Upper lobe of right lung (tissue), 1 donor: Measurements from ENCODE around the gene AKR7A2. TPM values are rescaled to one million over a fixed set of nuclear protein-coding genes. Genes with fewer than 3 reads are reported as not detected.

Experiments used
- ATAC-seq: fragments of 200-7000 bp; cut with Tn5 transposase; one replicate; pipeline ENCODE4 v1.9.1; 2020; ENCODE audit warnings: mild to moderate bottlenecking, moderate library complexity
- DNase-seq: peaks from one replicate; pipeline ENCODE4 v3.0.0-alpha.2; 2020
- H3K27ac ChIP-seq: fragments of 200-600 bp; one replicate; pipeline ENCODE4 v1.8.0; 2022
- H3K27me3 ChIP-seq: fragments of 200-600 bp; one replicate; pipeline ENCODE4 v1.8.0; 2022; ENCODE audit warnings: mild to moderate bottlenecking
- H3K36me3 ChIP-seq: fragments of 200-600 bp; one replicate; pipeline ENCODE4 v1.8.0; 2022
- H3K4me1 ChIP-seq: fragments of 200-600 bp; one replicate; pipeline ENCODE4 v1.8.0; 2022
- H3K4me3 ChIP-seq: fragments of 200-600 bp; one replicate; pipeline ENCODE4 v1.8.0; 2022; ENCODE audit warnings: mild to moderate bottlenecking
- H3K9me3 ChIP-seq: fragments of 200-600 bp; one replicate; pipeline ENCODE4 v1.8.0; 2022
- intact Hi-C: fragments of 100-400 bp; cut with DNase I; formaldehyde crosslinking; loops from one replicate; pipeline ENCODE4 v1.11.0; 2022
- total RNA-seq: library from RNA; stranded (reverse); fragmentation: NEBNext Ultra II Directional; extraction: Animal tissue kit (Norgen Biotek cat#: 25700); gene quantifications from one replicate; pipeline ENCODE4 v1.2.1, GENCODE V29; 2021
- TF ChIP-seq, protein P1 (sequence below): fragments of 200-600 bp; IDR thresholded peaks from one replicate; pipeline ENCODE4 v1.8.0; 2022; ENCODE audit warnings: antibody characterized with exemption
- donor health status: DM: no; HTN: yes; CAD: no; lungs with severe emphysema.

The AKR7A2 gene
- total RNA-seq, 1 donor from 2014 or later = 39.1 TPM

DNA sequence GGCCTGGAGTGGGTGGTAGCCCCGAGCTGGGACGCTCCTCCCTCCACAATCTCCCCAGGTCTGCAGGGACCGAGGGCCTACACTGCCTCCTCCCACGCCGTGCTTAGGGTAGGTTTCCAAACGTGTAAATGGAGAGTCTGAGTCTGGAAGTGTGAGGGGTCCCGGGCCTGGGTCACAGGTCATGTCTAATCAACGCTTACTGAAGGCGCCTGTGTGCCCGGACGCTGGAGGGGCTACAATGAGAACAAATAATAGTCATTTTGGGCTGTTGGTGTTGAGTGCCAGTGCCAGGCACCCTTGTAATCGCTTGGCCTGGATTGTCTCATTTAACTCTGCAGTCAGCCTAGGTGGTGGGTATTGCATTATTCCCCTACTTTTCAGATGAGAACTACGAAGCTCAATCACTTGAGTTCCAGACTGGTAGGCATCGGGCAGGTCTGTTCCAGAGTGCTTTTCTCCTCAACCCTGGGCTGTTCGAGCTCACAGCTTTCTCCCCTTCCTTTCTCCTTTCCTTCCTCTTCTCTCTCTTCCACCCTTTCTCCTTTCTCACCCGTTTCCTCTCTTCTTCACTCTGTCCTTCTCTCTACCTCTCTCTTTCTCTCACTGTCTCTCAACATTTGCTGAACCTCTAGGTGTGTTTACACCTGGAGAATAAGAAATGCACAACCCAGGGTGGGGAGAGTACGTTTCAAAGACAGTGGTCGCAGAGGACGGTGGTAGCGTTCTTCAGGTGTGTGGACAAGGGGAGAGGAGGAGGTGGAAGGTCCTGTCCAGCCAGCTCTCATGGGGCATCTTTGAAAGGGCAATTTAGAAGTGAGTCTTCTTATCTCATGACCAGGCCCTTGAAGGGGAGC, 1.1 kb upstream of the AKR7A2 start:
- H3K4me3 ChIP-seq = peak overlapping the region; percentile 97
- H3K36me3 ChIP-seq = peaks cover 12% of the 10 kb centered on the region
- intact Hi-C loops = no loop called here
- peaks cover 15% of the 10 kb centered on the region for H3K4me1 ChIP-seq
- no peaks in the 10 kb centered on the region for H3K9me3 ChIP-seq
- no peaks in the 10 kb centered on the region for H3K27me3 ChIP-seq
- DNase-seq (no peak), ATAC-seq (no peak)
- H3K27ac ChIP-seq = peak overlapping the region; percentile 92
- TF ChIP-seq, protein P1, sequence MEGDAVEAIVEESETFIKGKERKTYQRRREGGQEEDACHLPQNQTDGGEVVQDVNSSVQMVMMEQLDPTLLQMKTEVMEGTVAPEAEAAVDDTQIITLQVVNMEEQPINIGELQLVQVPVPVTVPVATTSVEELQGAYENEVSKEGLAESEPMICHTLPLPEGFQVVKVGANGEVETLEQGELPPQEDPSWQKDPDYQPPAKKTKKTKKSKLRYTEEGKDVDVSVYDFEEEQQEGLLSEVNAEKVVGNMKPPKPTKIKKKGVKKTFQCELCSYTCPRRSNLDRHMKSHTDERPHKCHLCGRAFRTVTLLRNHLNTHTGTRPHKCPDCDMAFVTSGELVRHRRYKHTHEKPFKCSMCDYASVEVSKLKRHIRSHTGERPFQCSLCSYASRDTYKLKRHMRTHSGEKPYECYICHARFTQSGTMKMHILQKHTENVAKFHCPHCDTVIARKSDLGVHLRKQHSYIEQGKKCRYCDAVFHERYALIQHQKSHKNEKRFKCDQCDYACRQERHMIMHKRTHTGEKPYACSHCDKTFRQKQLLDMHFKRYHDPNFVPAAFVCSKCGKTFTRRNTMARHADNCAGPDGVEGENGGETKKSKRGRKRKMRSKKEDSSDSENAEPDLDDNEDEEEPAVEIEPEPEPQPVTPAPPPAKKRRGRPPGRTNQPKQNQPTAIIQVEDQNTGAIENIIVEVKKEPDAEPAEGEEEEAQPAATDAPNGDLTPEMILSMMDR = no peak

- H3K27ac ChIP-seq = peak overlapping the region; percentile 67
- H3K27me3 ChIP-seq = no peaks in the 10 kb centered on the region
- H3K4me1 ChIP-seq = peaks cover 15% of the 10 kb centered on the region
- H3K9me3 ChIP-seq = no peaks in the 10 kb centered on the region
- intact Hi-C loops = no loop called here
- H3K36me3 ChIP-seq = peaks cover 22% of the 10 kb centered on the region
- DNase-seq (no peak), ATAC-seq (peak; percentile 38)
- peak overlapping the region; percentile 97 for H3K4me3 ChIP-seq
- TF ChIP-seq, protein P1 = no peak
Observed at GRCh38 chr1:19311503-19311930, 427 bp downstream of the AKR7A2 start.

GRCh38 chr1:19310720-19311502, 1.0 kb downstream of the AKR7A2 start:
- H3K27me3 ChIP-seq = no peaks in the 10 kb centered on the region
- DNase-seq = no peak
- peak overlapping the region; percentile 97 for H3K4me3 ChIP-seq
- peaks cover 26% of the 10 kb centered on the region for H3K36me3 ChIP-seq
- intact Hi-C loops = no loop called here
- peaks cover 15% of the 10 kb centered on the region for H3K4me1 ChIP-seq
- no peaks in the 10 kb centered on the region for H3K9me3 ChIP-seq
- no peak overlapping the region for H3K27ac ChIP-seq
- TF ChIP-seq, protein P1 = no peak
- ATAC-seq = no peak

DNA sequence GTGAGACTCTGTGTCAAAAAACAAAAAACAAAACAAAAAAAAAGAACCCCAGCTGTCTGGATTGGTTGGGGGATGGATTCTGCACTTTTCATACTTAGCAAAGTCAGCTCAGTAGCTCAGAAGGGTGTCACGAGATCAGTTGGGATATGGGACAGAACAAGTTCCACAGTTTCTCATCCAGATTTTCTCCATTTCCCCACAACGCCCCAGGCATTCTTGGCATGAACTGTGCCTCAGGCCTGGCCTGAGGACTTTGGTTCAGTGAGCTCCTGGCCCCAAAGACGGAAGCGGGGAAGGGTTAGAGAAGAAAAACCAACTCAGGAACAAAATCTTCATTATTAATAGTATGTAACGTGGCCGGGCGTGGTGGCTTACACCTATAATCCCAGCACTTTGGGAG, 1.9 kb downstream of the AKR7A2 start:
- Histone ChIP-seq H3K27ac (no peak overlapping the region), H3K36me3 (peaks cover 35% of the 10 kb centered on the region), H3K4me3 (no peak overlapping the region), H3K27me3 (no peaks in the 10 kb centered on the region), H3K4me1 (peaks cover 15% of the 10 kb centered on the region), H3K9me3 (no peaks in the 10 kb centered on the region)
- intact Hi-C loops = no loop called here
- ATAC-seq (no peak), DNase-seq (no peak)
- TF ChIP-seq, protein P1 = no peak

GRCh38 chr1:19309123-19309813, 2.7 kb downstream of the AKR7A2 start:
- H3K4me1 ChIP-seq = peaks cover 15% of the 10 kb centered on the region
- TF ChIP-seq, protein P1 = no peak
- H3K9me3 ChIP-seq = no peaks in the 10 kb centered on the region
- intact Hi-C loops = no loop called here
- H3K27me3 ChIP-seq = no peaks in the 10 kb centered on the region
- peaks cover 43% of the 10 kb centered on the region for H3K36me3 ChIP-seq
- no peak overlapping the region for H3K4me3 ChIP-seq
- H3K27ac ChIP-seq = no peak overlapping the region
- no peak for DNase-seq
- ATAC-seq = no peak
